Fibroblast of pulmonary artery (primary cell): ENCODE results near the gene KIZ.

Experiments used
- DNase-seq: peaks from one replicate; pipeline ENCODE4 v3.0.0-alpha.2; 2010; ENCODE audit warnings: low read depth
- H3K4me3 ChIP-seq: replicated peaks from 2 replicates; pipeline ENCODE4 v1.5.1; 2011; ENCODE audit warnings: low read depth, mild to moderate bottlenecking, control low read depth, low read length, moderate library complexity
- CTCF ChIP-seq: IDR thresholded peaks from 2 replicates; pipeline ENCODE4 v1.5.1; 2011; ENCODE audit warnings: mild to moderate bottlenecking, control low read depth, low read length, inconsistent platforms; ENCODE audit errors: missing control alignments

Gene KIZ

GRCh38 chr20:21127201-21127981 is 1.5 kb downstream of the KIZ start:
- no peak overlapping the region for H3K4me3 ChIP-seq
- DNase-seq: no peak
- TF ChIP-seq CTCF: no peak

GRCh38 chr20:21129861-21130260 is 4.0 kb downstream of the KIZ start:
- TF ChIP-seq CTCF: no peak

GRCh38 chr20:21133404-21133803 is 7.5 kb downstream of the KIZ start:
- no peak for DNase-seq
- H3K4me3 ChIP-seq: no peak overlapping the region
- TF ChIP-seq CTCF: no peak

More at GRCh38 chr20:21129861-21130260, 4.0 kb downstream of the KIZ start:
- DNase-seq: no peak
- no peak overlapping the region for H3K4me3 ChIP-seq

- DNase-seq: no peak
Observed at GRCh38 chr20:21133917-21134622, 8.2 kb downstream of the KIZ start.

GRCh38 chr20:21134883-21135493 is 9.1 kb downstream of the KIZ start:
- no peak for DNase-seq
- H3K4me3 ChIP-seq: no peak overlapping the region
- TF ChIP-seq CTCF: no peak

More at GRCh38 chr20:21133917-21134622, 8.2 kb downstream of the KIZ start:
- TF ChIP-seq CTCF: no peak
- H3K4me3 ChIP-seq: no peak overlapping the region

- no peak for TF ChIP-seq CTCF
- DNase-seq: no peak
Observed at GRCh38 chr20:21136015-21136732, 10.3 kb downstream of the KIZ start.

More at GRCh38 chr20:21136015-21136732, 10.3 kb downstream of the KIZ start:
- no peak overlapping the region for H3K4me3 ChIP-seq
